Neutrophil (primary cell): ENCODE results near the gene TMEM81.

Source experiments
- H3K27ac ChIP-seq: fragments of 200-600 bp; sonication (generic); 2 replicates; pipeline ENCODE4 v1.5.1; 2016; ENCODE audit warnings: mild to moderate bottlenecking, moderate library complexity
- H3K27me3 ChIP-seq: fragments of 200-600 bp; sonication (generic); 2 replicates; pipeline ENCODE4 v1.6.0; 2016; ENCODE audit warnings: mild to moderate bottlenecking
- H3K36me3 ChIP-seq: fragments of 200-600 bp; sonication (generic); 2 replicates; pipeline ENCODE4 v1.5.1; 2017
- H3K4me1 ChIP-seq, 2 experiments: fragments of 200-600 bp in 1 of 2; sonication (generic) in 1 of 2; 1 replicate in 1 of 2; 2 replicates in 1 of 2; pipeline versions ENCODE4 v1.5.1 to v1.6.1; 2013 to 2016; ENCODE audit warnings: low read depth in 1 of 2, low read length in 1 of 2, mild to moderate bottlenecking in 1 of 2, moderate library complexity in 1 of 2; ENCODE audit not compliant: control insufficient read depth in 1 of 2, insufficient read depth in 1 of 2
- H3K4me3 ChIP-seq, 2 experiments: fragments of 200-600 bp in 1 of 2; sonication (generic) in 1 of 2; 1 replicate in 1 of 2; 2 replicates in 1 of 2; pipeline ENCODE4 v1.5.1; 2013 to 2016; ENCODE audit warnings: low read depth in 1 of 2, low read length in 1 of 2, mild to moderate bottlenecking in 1 of 2, moderate library complexity in 1 of 2
- H3K9me3 ChIP-seq: fragments of 200-600 bp; sonication (generic); 2 replicates; pipeline ENCODE4 v1.5.1; 2016
- CTCF ChIP-seq: fragments of 200-600 bp; sonication (generic); IDR thresholded peaks from 2 replicates; pipeline ENCODE4 v1.5.1; 2016; ENCODE audit warnings: antibody characterized with exemption

The TMEM81 gene

GRCh38 chr1:205077158-205077933 lies 6.9 kb downstream of the TMEM81 start:
- no peaks in the 10 kb centered on the region for H3K4me1 ChIP-seq
- no peak overlapping the region for H3K27ac ChIP-seq
- H3K27me3 ChIP-seq, result no peaks in the 10 kb centered on the region
- no peak overlapping the region for H3K4me3 ChIP-seq
- H3K9me3 ChIP-seq, result no peaks in the 10 kb centered on the region
- no peak for TF ChIP-seq CTCF
- no peaks in the 10 kb centered on the region for H3K36me3 ChIP-seq

GRCh38 chr1:205076245-205076761 lies 8.0 kb downstream of the TMEM81 start:
- Histone ChIP-seq H3K27ac (no peak overlapping the region), H3K36me3 (no peaks in the 10 kb centered on the region), H3K4me1 (no peaks in the 10 kb centered on the region), H3K9me3 (no peaks in the 10 kb centered on the region), H3K27me3 (no peaks in the 10 kb centered on the region), H3K4me3 (no peak overlapping the region)
- TF ChIP-seq CTCF, result no peak

- H3K4me3 ChIP-seq, result no peak overlapping the region
- H3K4me1 ChIP-seq, result no peaks in the 10 kb centered on the region
- no peaks in the 10 kb centered on the region for H3K27me3 ChIP-seq
- no peaks in the 10 kb centered on the region for H3K9me3 ChIP-seq
- no peak for TF ChIP-seq CTCF
- H3K27ac ChIP-seq, result no peak overlapping the region
- H3K36me3 ChIP-seq, result no peaks in the 10 kb centered on the region
Measured at GRCh38 chr1:205075642-205076155, 8.6 kb downstream of the TMEM81 start.

GRCh38 chr1:205074513-205074912 lies 9.7 kb downstream of the TMEM81 start:
- TF ChIP-seq CTCF, result no peak

GRCh38 chr1:205074084-205074483 lies 10.2 kb downstream of the TMEM81 start:
- H3K27me3 ChIP-seq, result no peaks in the 10 kb centered on the region

More at GRCh38 chr1:205074513-205074912, 9.7 kb downstream of the TMEM81 start:
- Histone ChIP-seq H3K4me1 (no peaks in the 10 kb centered on the region), H3K9me3 (no peaks in the 10 kb centered on the region), H3K36me3 (no peaks in the 10 kb centered on the region), H3K4me3 (no peak overlapping the region), H3K27me3 (no peaks in the 10 kb centered on the region), H3K27ac (no peak overlapping the region)

More at GRCh38 chr1:205074084-205074483, 10.2 kb downstream of the TMEM81 start:
- Histone ChIP-seq H3K9me3 (no peaks in the 10 kb centered on the region), H3K27ac (no peak overlapping the region), H3K4me3 (no peak overlapping the region), H3K36me3 (no peaks in the 10 kb centered on the region), H3K4me1 (no peaks in the 10 kb centered on the region)
- no peak for TF ChIP-seq CTCF
